PC-9 (cell line): ENCODE results near the gene ATXN7L3B. TPM values are rescaled to one million over a fixed set of nuclear protein-coding genes. Genes with fewer than 3 reads are reported as not detected.

Source experiments
- BruUV-seq: library from RNA; stranded (reverse); fragments of 400-500 nt; replicated peaks from 2 replicates; lab custom pipeline; 2021; lab: Mats Ljungman, UMichigan
- CTCF ChIA-PET: fragments of 300-600 bp; sonication (Branson Sonifier 250); formaldehyde crosslinking; loops from one replicate; lab custom pipeline; 2022; ENCODE audit warnings: antibody characterized with exemption; lab: Charles Lee
- POLR2A ChIA-PET: fragments of 300-600 bp; sonication (Branson Sonifier 250); formaldehyde crosslinking; loops from one replicate; lab custom pipeline; 2022; ENCODE audit warnings: antibody characterized with exemption; ENCODE audit not compliant: unreplicated experiment; lab: Charles Lee
- DNase-seq, 2 experiments: peaks; one replicate each; pipeline versions ENCODE4 v3.0.0 to v3.0.0-alpha.2; 2015 to 2022; ENCODE audit warnings: mixed read lengths in 1 of 2
- H2AFZ ChIP-seq: fragments of 200-600 bp; sonication (generic); 2 replicates; pipeline ENCODE4 v1.8.1; 2017; ENCODE audit warnings: antibody characterized with exemption
- H3F3A ChIP-seq: fragments of 200-600 bp; sonication (generic); 2 replicates; pipeline ENCODE4 v1.8.1; 2017; ENCODE audit warnings: antibody characterized with exemption, mild to moderate bottlenecking, low read depth; ENCODE audit not compliant: insufficient read depth
- H3K27ac ChIP-seq: fragments of 200-600 bp; sonication (generic); 2 replicates; pipeline ENCODE4 v1.6.1; 2016; ENCODE audit warnings: mixed run types
- H3K27me3 ChIP-seq: fragments of 200-600 bp; sonication (generic); 2 replicates; pipeline ENCODE4 v1.6.1; 2016; ENCODE audit warnings: low read depth, mixed run types; ENCODE audit not compliant: insufficient read depth
- H3K36me3 ChIP-seq: fragments of 200-600 bp; sonication (generic); 2 replicates; pipeline ENCODE4 v1.6.1; 2016; ENCODE audit warnings: low read depth, mixed run types
- H3K4me1 ChIP-seq: fragments of 200-600 bp; sonication (generic); replicated peaks from 2 replicates; pipeline ENCODE4 v1.6.1; 2016; ENCODE audit warnings: mixed run types; ENCODE audit not compliant: insufficient read depth
- H3K4me2 ChIP-seq: fragments of 200-600 bp; sonication (generic); 2 replicates; pipeline ENCODE4 v1.6.1; 2017; ENCODE audit warnings: mixed run types
- H3K4me3 ChIP-seq: fragments of 200-600 bp; sonication (generic); 2 replicates; pipeline ENCODE4 v1.6.1; 2016; ENCODE audit warnings: mixed run types
- H3K79me2 ChIP-seq: fragments of 200-600 bp; sonication (generic); 2 replicates; pipeline ENCODE4 v1.6.1; 2017; ENCODE audit warnings: low read depth, mixed run types
- H3K9me2 ChIP-seq: fragments of 200-600 bp; sonication (generic); 2 replicates; pipeline ENCODE4 v1.8.1; 2017; ENCODE audit warnings: mild to moderate bottlenecking; ENCODE audit not compliant: insufficient read depth
- H3K9me3 ChIP-seq: fragments of 200-600 bp; sonication (generic); 2 replicates; pipeline ENCODE4 v1.8.1; 2016; ENCODE audit warnings: low read depth; ENCODE audit not compliant: insufficient read depth
- H4K20me1 ChIP-seq: fragments of 200-600 bp; sonication (generic); 2 replicates; pipeline ENCODE4 v1.8.1; 2017; ENCODE audit not compliant: insufficient read depth
- EZH2 ChIP-seq: fragments of 200-600 bp; sonication (generic); IDR thresholded peaks from 2 replicates; pipeline ENCODE4 v1.8.0; 2017; ENCODE audit warnings: antibody characterized with exemption, low read depth
- intact Hi-C: fragments of 100-400 bp; cut with micrococcal nuclease; formaldehyde crosslinking; loops from one replicate; pipeline ENCODE4 v1.10.0; 2022; ENCODE audit not compliant: unreplicated experiment
- total RNA-seq: library from RNA; stranded (reverse); gene quantifications from 2 replicates; pipeline ENCODE4 v1.2.3, GENCODE V29; 2021
- TF ChIP-seq, protein P1 (sequence below): fragments of 200-600 bp; sonication (generic); conservative IDR thresholded peaks from 2 replicates; pipeline ENCODE4 v1.6.1; 2017; ENCODE audit warnings: mixed run types, antibody characterized with exemption, mild to moderate bottlenecking, moderate library complexity

ATXN7L3B gene
- total RNA-seq, 1 experiment from 2014 or later, result 31.6 TPM

DNA sequence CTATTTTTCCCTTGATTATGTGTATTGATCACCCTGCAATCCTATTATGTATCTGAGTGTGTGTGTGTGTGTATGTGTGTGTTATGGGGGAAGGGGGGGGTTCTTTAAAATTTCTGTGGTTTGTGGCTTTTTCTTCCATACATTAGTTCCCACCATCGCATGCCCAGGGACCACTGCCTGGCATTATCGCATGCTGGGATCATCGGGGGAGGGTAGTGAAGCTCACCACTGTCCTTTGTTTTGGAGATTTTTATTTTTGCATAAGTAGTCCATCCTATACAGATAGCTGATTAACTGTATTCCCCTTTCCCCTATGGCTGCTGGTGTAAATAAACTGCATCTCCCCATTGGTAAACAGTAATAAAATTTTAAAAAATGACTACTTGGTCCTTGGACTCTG lies 3.4 kb downstream of the ATXN7L3B start:
- Histone ChIP-seq H2AFZ (no peak overlapping the region), H3K36me3 (peaks cover 39% of the 10 kb centered on the region), H3K4me2 (peak overlapping the region; percentile 93), H3K9me3 (no peaks in the 10 kb centered on the region), H3K27me3 (no peaks in the 10 kb centered on the region), H3K27ac (no peak overlapping the region), H3K9me2 (no peaks in the 10 kb centered on the region), H3F3A (peaks cover 13% of the 10 kb centered on the region), H3K79me2 (peaks cover 52% of the 10 kb centered on the region), H3K4me3 (no peak overlapping the region), H4K20me1 (peaks cover 23% of the 10 kb centered on the region), H3K4me1 (peaks cover 23% of the 10 kb centered on the region)
- DNase-seq, result no peak
- TF ChIP-seq EZH2, result no peak
- TF ChIP-seq, protein P1, sequence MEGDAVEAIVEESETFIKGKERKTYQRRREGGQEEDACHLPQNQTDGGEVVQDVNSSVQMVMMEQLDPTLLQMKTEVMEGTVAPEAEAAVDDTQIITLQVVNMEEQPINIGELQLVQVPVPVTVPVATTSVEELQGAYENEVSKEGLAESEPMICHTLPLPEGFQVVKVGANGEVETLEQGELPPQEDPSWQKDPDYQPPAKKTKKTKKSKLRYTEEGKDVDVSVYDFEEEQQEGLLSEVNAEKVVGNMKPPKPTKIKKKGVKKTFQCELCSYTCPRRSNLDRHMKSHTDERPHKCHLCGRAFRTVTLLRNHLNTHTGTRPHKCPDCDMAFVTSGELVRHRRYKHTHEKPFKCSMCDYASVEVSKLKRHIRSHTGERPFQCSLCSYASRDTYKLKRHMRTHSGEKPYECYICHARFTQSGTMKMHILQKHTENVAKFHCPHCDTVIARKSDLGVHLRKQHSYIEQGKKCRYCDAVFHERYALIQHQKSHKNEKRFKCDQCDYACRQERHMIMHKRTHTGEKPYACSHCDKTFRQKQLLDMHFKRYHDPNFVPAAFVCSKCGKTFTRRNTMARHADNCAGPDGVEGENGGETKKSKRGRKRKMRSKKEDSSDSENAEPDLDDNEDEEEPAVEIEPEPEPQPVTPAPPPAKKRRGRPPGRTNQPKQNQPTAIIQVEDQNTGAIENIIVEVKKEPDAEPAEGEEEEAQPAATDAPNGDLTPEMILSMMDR, result no peak
- BruUV-seq, result no TSS peak
- intact Hi-C loops, result no loop called here
- CTCF ChIA-PET, result no interaction called here
- POLR2A ChIA-PET, result no interaction called here

DNA sequence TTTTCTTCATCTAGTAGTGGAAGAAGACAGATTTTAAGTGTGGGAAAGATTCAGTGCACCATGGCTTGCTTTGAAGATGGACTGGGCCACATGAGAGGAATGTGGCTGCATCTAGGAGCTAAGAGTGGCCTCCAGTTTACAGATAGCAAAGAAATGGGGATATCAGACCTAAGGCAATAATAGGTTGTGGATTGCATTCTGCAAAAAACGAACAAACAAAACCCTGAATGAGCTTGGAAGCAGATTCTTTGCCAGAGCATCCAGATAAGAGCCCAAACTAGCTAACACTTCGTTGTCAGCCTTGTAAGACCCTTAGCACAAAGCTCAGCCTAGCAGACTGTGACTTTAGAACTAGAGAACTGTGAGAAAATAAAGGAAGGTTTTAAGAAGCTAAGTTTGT lies 9.6 kb downstream of the ATXN7L3B start:
- Histone ChIP-seq H3F3A (0 out of 2 replicates have a peak, but pooled peaks cover 4% of the 10 kb centered on the region), H3K27me3 (no peaks in the 10 kb centered on the region), H3K4me3 (no peak overlapping the region), H3K4me1 (no peaks in the 10 kb centered on the region), H3K9me3 (no peaks in the 10 kb centered on the region), H2AFZ (no peak overlapping the region), H3K79me2 (peaks cover 7% of the 10 kb centered on the region; the same call in 1 of the 2 replicates), H3K4me2 (no peak overlapping the region), H4K20me1 (no peaks in the 10 kb centered on the region), H3K27ac (no peak overlapping the region), H3K36me3 (0 out of 2 replicates have a peak, but pooled peaks cover 11% of the 10 kb centered on the region), H3K9me2 (no peaks in the 10 kb centered on the region)
- TF ChIP-seq, protein P1, result no peak
- TF ChIP-seq EZH2, result no peak
- DNase-seq, result no peak
- ChIA-PET CTCF (no interaction called here), POLR2A (no interaction called here)
- no TSS peak for BruUV-seq
- intact Hi-C loops, result no loop called here

DNA sequence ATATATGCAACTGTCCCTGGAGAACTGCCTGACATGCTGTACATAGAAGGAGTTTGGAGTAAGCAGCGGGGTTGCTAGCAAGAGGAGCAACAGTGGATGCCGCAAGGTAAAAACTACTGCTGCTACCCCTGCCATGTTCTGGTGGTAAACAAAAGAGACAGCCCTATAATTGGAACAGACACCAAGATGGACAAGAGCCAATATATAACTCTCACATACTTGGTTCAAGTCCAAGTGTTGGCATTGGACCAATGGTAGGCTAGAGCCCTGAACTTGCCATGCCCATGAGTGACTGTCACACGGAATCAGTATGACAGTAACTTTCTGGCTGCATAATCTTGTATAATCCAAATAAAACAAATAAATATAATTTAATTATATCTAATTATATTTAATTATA lies 13.7 kb downstream of the ATXN7L3B start:
- H3K9me2 ChIP-seq, result no peaks in the 10 kb centered on the region; the same call in 1 of the 2 replicates
- H3K4me1 ChIP-seq, result no peaks in the 10 kb centered on the region
- TF ChIP-seq, protein P1, result no peak
- TF ChIP-seq EZH2, result no peak
- no peak overlapping the region for H2AFZ ChIP-seq
- CTCF ChIA-PET, result no interaction called here
- H3K36me3 ChIP-seq, result no peaks in the 10 kb centered on the region
- no peak overlapping the region for H3K4me2 ChIP-seq
- POLR2A ChIA-PET, result no interaction called here
- no peaks in the 10 kb centered on the region for H3F3A ChIP-seq
- H3K79me2 ChIP-seq, result no peaks in the 10 kb centered on the region
- intact Hi-C loops, result no loop called here
- BruUV-seq, result no TSS peak
- no peak for DNase-seq
- H4K20me1 ChIP-seq, result no peaks in the 10 kb centered on the region
- no peaks in the 10 kb centered on the region for H3K9me3 ChIP-seq
- H3K4me3 ChIP-seq, result no peak overlapping the region
- H3K27ac ChIP-seq, result no peak overlapping the region
- no peaks in the 10 kb centered on the region for H3K27me3 ChIP-seq
